H1 (cell line): ENCODE data around the gene CSGALNACT2.

Source experiments
- CEBPB ChIP-seq: IDR thresholded peaks from 2 replicates; pipeline ENCODE4 v1.6.1; 2012; ENCODE audit warnings: low read depth, low read length
- JUND ChIP-seq: IDR thresholded peaks from 2 replicates; pipeline ENCODE4 v1.6.1; 2011; ENCODE audit warnings: mild to moderate bottlenecking, improper control_type of control experiment, low read length
- POLR2A ChIP-seq, 2 experiments: IDR thresholded peaks; 1 replicate in 1 of 2; 2 replicates in 1 of 2; pipeline ENCODE4 v1.6.1; 2011; ENCODE audit warnings: low read depth in 2 of 2, low read length in 2 of 2, mild to moderate bottlenecking in 2 of 2; ENCODE audit errors: control extremely low read depth in 1 of 2
- POLR2AphosphoS5 ChIP-seq: IDR thresholded peaks from 2 replicates; pipeline ENCODE4 v1.6.1; 2011; ENCODE audit warnings: low read depth, low read length
- RBBP5 ChIP-seq: IDR thresholded peaks from 2 replicates; pipeline ENCODE4 v1.7.1; 2012; ENCODE audit warnings: low read depth, mild to moderate bottlenecking, inconsistent platforms, low read length, moderate library complexity, borderline replicate concordance

- no peak for TF ChIP-seq CEBPB
- no peak for TF ChIP-seq RBBP5
- TF ChIP-seq JUND: no peak
- no peak for TF ChIP-seq POLR2A (IDR thresholded peaks at IDR 0.05; ENCODE audit: control extremely low read depth in 1 of 2, low read depth in 2 of 2, low read length in 2 of 2)
- TF ChIP-seq POLR2AphosphoS5: no peak
These were observed 82.6 kb downstream of the CSGALNACT2 start for GRCh38 chr10:43220657-43221418.
